NCI-H1417 (cell line): ENCODE data around the gene PRKCI.
"Not testable (repeated sequence)": the region's sequence is repeated elsewhere in the genome, so short reads cannot be mapped to it uniquely, and the experiment has no call there.

ENCODE experiments used
- DNase-seq, 3 experiments: peaks; one replicate each; lab custom pipeline; 2025; lab: John Stamatoyannopoulos, UW

Gene PRKCI

DNA sequence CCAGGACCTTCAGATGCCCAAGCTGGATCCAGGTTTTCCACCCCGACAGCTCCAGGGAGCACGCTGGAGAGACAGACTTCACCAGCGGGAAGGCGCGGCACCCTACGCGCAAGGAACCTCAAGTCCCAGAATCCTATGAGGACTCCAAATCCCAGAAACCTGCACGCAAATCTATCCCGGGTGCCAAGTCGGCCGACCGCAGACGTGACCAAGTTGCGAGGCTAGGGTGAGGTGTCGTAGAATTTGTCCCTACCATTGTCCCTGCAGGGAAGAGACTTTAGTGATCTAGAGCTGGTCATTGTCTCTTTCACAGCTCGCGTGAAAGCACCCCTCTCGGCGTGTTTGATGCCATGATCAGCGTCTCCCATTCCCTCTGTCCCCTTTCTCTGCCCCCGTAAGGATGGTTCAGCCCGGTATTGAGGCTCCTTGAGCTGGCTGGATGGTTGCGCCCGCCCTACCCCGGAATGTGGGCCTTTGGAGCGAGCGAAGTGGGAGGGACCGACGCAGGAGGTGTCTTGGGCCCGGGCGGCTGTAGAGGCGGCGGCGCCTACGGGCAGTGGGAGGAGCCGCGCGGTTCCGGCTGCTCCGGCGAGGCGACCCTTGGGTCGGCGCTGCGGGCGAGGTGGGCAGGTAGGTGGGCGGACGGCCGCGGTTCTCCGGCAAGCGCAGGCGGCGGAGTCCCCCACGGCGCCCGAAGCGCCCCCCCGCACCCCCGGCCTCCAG is at the start of gene PRKCI:
Gene PRKCI, plus strand, starts transcription at position 501 of the 723 bp plus-strand sequence. CDS start 246 bp downstream, outside the sequence.
- DNase-seq: peak; percentile 93 to 100 (median 100)

DNA sequence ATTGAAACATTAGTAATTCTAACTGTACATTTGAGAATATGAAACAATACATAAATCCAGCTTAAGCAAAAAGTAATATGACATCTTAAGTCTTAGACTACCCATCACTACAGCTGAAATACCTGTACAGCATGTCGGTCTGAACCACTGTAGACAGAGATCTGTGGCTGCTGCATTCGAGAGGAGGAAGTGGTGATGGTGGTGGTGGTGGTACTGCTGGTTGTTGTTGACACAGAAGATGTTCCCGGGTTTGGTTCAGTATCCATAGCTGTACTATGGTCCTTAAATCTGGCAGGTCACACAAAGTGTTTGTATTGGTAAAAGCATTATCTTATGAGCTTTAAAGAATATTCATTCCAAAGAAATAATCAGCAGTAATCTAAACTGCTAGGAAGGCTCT is 43.6 kb upstream of the PRKCI start:
- no peak for DNase-seq

DNA sequence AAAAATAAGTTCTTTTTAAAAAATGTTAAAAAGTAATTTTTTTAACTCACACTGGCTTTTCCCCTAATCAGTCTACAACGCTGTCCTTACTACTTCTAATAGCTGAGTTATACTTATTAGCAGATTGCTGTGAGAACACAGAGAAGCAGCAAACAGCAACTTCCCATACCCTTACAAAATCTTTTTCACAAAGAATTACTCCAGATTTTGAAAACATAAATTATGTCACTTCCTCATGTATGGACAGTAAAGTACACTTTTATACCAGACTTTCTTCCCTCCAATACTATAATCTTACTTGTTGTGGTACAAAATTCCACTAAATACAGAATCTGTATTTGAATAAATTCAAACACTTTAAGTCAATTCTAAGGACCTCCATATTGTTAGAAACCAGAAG is 42.8 kb upstream of the PRKCI start:
- no peak for DNase-seq

DNA sequence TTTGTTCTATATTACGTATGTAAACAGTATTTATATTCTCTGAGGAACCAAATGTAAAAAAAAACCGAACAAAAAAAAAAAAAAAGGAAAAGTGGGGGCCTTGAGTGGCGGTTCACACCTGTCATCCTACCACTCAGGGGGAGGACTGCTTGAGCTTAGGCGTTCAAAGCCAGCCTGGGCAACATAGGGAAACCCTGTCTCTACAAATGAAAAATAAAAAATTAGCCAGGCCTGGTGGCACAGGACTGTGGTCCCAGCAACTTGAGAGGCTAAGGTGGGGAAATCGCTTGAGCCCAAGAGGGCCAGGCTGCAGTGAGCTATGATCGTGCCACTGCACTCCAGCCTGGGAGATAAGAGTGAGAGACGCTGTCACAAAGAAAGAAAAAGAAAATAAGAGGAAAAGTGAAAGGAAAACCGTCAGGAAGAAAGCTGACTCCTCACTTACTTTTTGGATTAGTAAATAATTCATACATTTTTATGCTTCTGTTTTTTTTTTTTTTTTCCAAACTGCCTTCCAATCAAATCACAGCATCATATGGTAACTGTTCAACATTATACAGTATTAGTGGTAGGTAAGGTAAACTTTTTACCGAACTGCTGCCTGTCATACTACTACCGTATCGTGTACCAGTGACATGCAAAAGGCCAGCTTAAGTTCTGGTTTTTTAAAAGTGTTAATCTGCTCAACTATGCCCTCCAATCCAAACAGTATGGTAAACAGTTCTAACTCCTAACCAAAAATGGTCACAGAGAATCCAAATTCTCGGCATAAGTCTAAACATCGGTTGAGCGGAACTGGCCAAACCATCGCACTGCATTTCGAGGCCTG is 41.9 kb upstream of the PRKCI start:
- no peak for DNase-seq

DNA sequence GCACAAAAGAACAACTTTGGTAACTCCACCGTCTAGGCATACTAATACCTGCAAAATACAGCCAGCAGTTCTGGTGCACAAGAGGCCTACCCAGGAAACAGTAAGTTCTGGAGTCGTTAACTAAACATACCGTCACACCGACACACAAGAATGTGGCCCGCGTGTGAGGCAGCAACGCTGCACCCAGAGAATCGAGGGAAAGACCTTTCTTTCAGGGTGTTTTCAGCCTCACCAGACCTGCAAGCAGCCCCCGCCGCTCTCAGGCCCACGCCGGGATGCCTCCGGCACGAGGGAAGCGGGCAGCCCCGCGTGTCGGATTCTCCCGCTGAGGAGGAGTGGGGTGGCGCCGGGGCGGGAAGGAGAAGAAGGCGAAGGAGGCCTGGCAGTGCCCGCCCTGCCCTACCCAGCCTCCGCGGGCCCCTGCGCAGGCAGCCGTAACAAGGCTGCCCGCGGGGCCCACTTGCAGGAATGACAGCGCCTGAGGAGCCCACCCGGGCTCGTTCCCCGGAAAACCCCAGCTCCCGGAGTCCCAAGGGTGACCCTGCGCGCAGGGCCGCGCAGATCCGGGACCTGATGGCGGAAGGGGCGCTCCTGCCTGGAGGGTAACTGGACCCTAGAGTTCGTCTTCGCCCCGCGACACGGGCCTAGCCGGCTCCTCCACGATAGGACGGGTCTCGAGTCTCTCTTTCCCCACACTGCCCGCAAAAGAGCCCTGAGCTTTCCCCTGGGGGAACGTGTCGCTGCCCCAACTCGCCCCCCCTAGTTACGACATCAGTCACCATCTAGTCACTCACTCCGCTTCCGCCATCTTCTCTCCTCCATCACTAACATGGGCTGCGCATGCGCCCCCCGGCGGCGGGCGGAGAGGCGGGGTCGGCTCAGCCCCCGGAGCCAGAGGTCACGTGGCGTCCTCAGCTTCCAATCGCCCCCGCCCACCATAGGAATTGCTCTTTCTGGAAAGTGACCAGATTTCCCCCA is 41.0 kb upstream of the PRKCI start, which contains the start of gene PHC3:
Gene PHC3, minus strand, starts transcription at position 826 of the 978 bp plus-strand sequence. Its CDS starts 18 bp downstream, at position 808.
- DNase-seq: peak; percentile 91 to 96 (median 96)

DNA sequence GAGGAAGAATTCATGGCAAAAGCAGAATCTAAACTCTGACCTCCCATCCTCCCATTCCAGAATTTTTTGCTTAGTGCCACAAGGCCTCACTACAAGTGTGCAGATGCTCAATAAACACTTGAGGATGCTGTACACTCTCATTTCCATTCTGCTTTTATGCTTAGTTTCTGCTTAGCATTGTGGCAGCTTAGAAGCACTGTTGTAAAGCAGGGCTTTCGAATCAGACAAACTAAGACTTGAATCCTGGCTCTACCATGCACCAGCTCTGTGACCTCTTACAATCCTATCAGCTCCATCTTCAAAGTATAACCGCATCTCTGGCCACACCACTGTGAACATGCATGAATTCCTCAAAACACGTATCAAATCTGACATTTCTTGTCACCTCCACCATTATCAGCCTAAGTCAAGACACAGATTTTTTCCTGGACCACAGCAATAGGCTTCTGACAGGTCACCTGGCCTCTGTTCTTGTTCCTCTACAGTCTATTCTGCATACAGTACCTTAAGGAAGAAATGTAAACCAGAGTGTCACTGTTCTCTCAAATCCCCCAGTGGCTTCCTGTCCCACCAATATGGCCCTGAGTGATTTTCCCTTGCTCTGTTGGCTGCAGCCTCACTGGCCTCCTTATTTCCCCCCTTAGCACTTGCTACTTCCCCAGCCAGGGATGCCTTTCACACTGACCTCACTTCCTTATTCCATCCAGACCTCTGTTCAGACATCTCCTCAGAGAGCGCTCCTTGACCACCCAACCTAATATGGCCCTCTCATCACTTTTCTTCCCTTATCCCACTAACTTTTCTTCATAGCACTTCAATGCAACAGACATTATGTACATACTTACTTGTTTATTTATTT is 32.6 kb upstream of the PRKCI start:
- peak in 1 of 3 experiments; percentile 6 for DNase-seq

DNA sequence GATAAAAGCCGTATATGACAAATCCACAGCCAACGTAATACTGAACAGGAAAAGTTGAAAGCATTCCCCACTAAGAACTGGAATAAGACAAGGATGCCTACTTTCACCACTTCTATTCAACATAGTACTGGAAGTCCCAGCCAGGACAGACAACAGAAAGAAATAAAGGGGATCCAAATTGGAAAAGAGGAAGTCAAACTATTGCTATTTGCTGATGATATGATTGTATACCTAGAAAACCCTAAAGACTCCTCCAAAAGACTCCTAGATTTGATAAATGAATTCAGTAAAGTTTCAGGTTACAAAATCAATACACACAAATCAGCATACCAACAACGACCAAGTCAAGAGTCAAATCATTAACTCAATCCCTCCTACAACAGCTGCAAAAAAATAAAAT is 26.5 kb upstream of the PRKCI start:
- DNase-seq: not testable (repeated sequence)

DNA sequence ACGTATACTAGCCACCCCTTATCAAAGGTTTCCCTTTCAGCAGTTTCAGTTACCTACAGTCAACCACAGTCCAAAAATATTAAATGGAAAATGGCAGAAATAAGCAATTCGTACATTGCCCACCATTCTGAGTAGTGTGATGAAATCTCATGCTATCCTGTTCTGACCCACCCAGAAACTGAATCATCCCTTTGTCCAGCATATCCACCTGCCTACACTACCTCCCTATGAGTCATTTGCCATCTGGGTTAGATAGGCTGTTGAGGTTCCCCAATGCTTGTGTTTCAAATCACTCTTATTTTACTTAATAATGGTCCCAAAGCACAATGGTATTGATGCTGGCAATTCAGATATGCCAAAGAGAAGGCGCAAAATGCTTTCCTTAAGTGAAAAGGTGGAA is 25.4 kb upstream of the PRKCI start:
- DNase-seq: no peak

DNA sequence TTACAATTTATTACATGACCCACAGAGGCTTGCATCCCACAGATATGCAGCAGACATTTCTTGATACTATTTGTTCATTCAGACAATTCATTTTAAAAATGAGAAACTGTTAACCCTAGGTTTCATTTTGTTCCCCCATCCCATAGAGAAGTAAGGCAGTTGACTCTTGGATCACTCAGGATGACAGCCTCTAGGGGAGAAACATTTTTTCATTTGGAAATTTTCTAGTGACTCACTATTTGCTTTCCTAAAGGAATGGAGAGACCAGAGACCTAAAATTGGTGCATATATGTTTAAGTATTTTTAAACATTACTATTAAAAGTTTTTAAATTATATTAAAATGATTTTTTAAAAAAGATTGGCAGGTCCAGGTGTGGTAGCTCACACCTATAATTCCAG is 21.2 kb upstream of the PRKCI start:
- no peak for DNase-seq

DNA sequence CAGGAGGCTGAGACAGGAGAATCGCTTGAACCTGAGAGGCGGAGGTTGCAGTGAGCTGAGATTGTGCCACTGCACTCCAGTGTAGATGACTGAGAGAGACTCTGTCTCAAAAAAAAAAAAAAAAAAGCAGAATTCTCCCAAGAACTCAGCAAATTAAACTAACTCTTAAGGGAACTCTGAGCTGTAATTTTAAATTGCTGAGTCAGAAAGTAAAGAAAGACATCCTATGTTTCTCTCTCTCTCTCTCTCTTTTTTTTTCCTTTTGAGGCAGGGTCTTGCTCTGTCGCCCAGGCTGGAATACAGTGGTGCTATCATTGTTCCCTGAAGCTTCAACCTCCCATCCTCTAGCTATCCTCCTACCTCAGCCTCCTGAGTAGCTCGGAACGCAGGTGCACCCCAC is 20.7 kb upstream of the PRKCI start:
- DNase-seq: no peak

DNA sequence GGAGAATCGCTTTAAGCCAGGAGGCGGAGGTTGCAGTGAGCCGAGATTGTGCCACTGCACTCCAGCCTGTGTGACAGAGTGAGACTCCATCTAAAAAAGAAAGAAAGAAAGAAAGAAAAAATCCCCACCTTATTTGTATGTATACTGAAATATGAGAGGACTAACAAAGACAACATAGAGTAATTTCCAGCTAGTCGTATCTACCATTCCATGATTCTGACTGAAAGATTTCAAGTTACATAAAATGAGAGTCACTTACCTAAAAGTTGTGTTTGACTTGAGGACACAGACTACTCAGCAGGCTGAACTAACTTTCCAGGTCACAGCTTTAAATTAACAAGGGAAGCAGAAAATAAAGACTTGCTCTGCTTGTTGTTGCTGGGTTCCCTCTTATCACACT is 18.8 kb upstream of the PRKCI start:
- DNase-seq: no peak

DNA sequence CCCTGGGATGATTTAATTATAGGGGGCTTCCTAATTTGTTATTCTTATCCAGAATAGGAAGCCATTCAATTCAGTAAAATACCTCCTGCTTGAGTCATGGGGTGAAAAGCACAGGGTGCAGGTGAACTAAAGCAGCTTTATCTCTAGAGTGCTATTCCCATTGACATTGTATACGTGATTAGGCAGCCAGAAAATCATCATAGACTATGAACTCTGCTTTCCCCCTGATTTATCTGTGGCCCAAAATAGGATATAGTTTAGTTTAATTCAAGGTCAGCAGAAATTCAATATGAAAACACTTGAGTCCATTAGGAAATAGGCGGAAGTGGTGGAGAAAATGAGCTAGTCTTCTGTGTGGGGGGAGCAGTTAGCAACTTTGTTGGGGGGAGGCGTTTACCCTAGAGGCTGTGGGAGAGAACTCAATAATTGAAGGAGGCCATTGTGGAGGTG is 18.2 kb upstream of the PRKCI start:
- peak in 2 of 3 experiments; percentile 42 to 80 for DNase-seq

DNA sequence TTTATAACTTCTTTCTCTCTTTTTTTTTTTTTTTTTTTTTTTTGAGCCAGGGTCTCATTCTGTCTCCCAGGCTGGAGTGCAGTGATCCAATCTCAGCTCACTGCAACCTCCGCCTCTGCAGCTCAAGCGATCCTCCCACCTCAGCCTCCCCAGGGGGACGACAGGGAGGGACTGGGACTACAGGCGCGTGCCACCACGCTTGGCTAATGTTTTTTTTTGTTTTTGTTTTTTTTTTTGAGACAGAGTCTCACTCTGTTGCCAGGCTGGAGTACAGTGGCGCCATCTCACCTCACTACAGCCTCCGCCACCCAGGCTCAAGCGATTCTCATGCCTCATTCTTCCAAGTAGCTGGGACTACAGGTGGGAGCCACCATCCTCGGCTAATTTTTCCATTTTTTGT is 17.7 kb upstream of the PRKCI start:
- no peak for DNase-seq

DNA sequence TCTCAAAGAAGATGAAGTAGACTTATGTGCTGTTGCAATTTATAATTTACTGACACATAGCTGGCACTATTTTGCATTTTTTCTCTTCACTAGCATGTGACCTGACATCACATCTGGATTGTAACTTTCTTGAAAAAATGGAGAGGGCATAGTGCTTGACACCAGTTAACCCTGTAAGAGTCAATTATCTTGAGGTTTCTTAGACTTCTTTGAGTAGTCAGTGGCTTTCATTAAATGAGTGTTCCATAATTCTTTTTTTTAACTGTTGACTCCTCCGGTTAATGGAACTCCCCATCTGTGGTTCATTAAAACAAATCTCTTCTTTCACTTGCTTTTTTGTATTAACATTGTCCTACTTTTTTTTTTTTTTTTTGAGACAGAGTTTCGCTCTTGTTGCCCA is 16.9 kb upstream of the PRKCI start:
- no peak for DNase-seq

DNA sequence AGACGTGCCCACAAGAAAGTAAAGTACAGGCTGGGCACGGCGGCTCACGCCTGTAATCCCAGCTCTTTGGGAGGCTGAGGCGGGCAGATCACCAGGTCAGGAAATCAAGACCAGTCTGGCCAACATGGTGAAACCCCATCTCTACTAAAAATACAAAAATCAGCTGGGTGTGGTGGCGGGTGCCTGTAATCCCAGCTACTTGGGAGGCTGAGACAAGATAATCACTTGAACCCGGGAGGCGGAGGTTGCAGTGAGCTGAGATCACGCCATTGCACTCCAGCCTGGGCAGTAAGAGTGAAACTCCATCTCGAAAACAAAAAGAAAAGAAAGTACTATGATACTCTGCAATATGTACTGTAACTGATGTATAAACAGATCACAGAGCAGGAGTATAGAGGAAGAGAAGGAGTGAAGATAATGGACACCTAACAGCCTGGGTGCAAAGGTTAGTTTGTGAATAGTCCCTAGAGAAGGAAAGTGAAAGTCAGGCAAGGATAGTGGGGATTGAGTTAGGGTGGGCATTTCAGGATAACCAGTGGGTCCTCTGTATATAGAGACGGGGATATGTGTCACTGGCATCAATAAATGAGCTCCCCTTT is 16.0 kb upstream of the PRKCI start:
- DNase-seq: not testable (repeated sequence)

DNA sequence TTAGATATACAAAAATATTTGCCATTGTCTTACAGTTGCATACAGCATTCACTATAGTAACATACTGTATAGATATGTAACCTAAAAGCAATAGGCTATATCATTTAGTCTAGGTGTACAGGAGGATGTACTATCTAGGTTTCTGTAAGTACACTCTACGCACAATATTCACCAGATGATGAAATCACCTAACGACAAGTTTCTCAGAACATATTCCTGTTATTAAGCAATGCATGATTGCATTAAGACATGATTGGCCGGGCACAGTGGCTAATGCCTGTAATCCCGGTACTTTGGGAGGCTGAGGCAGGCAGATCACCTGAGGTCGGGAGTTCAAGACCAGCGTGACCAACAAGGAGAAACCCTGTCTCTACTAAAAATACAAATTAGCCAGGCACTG is 14.5 kb upstream of the PRKCI start:
- no peak for DNase-seq

DNA sequence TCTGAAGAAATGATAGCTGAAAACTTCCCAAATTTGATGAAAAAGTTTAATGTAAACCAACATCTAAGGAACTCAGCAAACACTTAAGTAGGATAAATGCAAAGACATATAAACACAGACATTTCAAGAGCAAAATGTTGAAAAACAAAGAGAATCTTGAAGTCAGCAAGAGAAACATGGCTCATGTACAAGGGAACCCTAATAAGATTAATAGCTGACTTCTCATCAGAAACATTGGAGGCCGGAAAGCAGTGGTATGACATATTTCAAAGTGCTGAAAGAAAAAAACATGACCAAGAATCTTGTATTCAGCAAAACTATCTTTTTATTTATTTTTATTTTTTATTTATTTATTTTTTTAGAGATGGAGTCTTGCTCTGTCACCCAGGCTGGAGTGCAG is 10.6 kb upstream of the PRKCI start:
- DNase-seq: no peak

DNA sequence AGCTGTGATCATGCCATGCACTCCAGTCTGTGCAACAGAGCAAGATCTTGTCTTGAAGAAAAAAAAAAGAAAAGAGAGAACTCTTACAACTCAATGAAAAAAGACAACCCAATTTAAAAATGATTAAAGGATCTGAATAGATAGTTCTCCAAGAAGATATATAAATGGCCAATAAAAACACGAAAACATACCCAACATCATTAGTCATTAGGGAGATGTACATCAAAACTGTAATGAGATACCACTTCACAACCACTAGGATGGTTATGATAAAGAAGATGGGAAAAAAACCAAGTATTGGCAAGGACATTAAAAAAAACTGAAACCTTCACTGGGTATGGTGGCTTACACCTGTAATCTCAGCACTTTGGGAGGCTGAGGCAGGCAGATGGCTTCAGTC is 2.4 kb upstream of the PRKCI start:
- DNase-seq: no peak

DNA sequence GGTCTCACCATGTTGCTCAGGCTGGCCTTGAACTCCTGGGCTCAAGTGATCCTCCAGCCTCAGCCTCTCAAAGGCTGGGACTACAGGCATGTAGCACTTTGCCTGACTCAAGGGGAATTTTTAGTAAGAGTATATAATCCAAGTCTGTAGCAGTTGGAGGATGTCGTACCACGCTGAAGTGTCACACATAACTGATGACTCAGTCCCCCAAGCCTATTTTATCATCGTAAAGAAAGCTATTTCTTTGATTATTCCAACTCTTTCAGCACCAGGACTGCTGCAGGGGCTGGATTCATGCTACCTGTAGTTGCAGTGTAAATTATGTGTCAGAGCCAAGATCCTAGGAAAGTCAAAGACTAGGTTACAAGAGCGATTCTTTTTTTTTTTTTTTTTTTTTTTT is 1.4 kb upstream of the PRKCI start:
- no peak for DNase-seq
